Nephron (organoid): ENCODE data around the gene MDC1.
A peak's percentile ranks its signal among the peaks of the same experiment; 100 is the strongest.

Source experiments
- H3K27ac Mint-ChIP-seq, 3 experiments: 2 replicates each; pipeline ENCODE4 v1.8.0; 2020; ENCODE audit warnings: mixed read lengths in 3 of 3, mild to moderate bottlenecking in 2 of 3, moderate library complexity in 1 of 3
- H3K27me3 Mint-ChIP-seq: 2 replicates; pipeline ENCODE4 v1.8.0; 2021; ENCODE audit warnings: low read depth, mild to moderate bottlenecking, moderate library complexity, mixed read lengths
- H3K36me3 Mint-ChIP-seq: 2 replicates; pipeline ENCODE4 v1.8.0; 2020; ENCODE audit warnings: low read depth, mixed read lengths
- H3K4me1 Mint-ChIP-seq: 2 replicates; pipeline ENCODE4 v1.8.0; 2020; ENCODE audit warnings: mixed read lengths
- H3K4me3 Mint-ChIP-seq, 3 experiments: 2 replicates each; pipeline ENCODE4 v1.8.0; 2020; ENCODE audit warnings: mild to moderate bottlenecking in 3 of 3, mixed read lengths in 3 of 3, moderate library complexity in 2 of 3
- H3K9me3 Mint-ChIP-seq: 2 replicates; pipeline ENCODE4 v1.8.0; 2020; ENCODE audit warnings: mixed read lengths
- CTCF ChIP-seq, 3 experiments: fragments of 200-600 bp; sonication (generic); IDR thresholded peaks; one replicate each; pipeline ENCODE4 v1.5.0; 2021; ENCODE audit warnings: antibody characterized with exemption in 3 of 3; ENCODE audit not compliant: unreplicated experiment in 3 of 3

MDC1 gene

GRCh38 chr6:30683183-30683979 lies 33.7 kb downstream of the MDC1 start:
- peak overlapping the region; percentile 82 to 89 (median 89) for H3K4me3 Mint-ChIP-seq
- no peaks in the 10 kb centered on the region for H3K9me3 Mint-ChIP-seq
- H3K27ac Mint-ChIP-seq, result peak overlapping the region; percentile 53 to 82 (median 62)
- no peak for TF ChIP-seq CTCF (IDR thresholded peaks at IDR 0.05; ENCODE audit: unreplicated experiment in 3 of 3)
- H3K27me3 Mint-ChIP-seq, result no peaks in the 10 kb centered on the region
- H3K4me1 Mint-ChIP-seq, result peaks cover 77% of the 10 kb centered on the region
- peaks cover 25% of the 10 kb centered on the region for H3K36me3 Mint-ChIP-seq

- peak overlapping the region; percentile 82 to 89 (median 89) for H3K4me3 Mint-ChIP-seq
- no peak for TF ChIP-seq CTCF (IDR thresholded peaks at IDR 0.05; ENCODE audit: unreplicated experiment in 3 of 3)
- H3K9me3 Mint-ChIP-seq, result no peaks in the 10 kb centered on the region
Observed at GRCh38 chr6:30682143-30683117, 34.7 kb downstream of the MDC1 start.

GRCh38 chr6:30681766-30682142 lies 35.3 kb downstream of the MDC1 start:
- H3K27me3 Mint-ChIP-seq, result no peaks in the 10 kb centered on the region
- H3K27ac Mint-ChIP-seq, result peak overlapping the region; percentile 53 to 62 (median 57)
- H3K9me3 Mint-ChIP-seq, result no peaks in the 10 kb centered on the region
- peak overlapping the region; percentile 82 to 89 (median 89) for H3K4me3 Mint-ChIP-seq
- TF ChIP-seq CTCF (IDR thresholded peaks at IDR 0.05; ENCODE audit: unreplicated experiment in 3 of 3), result no peak
- H3K36me3 Mint-ChIP-seq, result peaks cover 29% of the 10 kb centered on the region
- peaks cover 67% of the 10 kb centered on the region for H3K4me1 Mint-ChIP-seq

More at GRCh38 chr6:30682143-30683117, 34.7 kb downstream of the MDC1 start:
- Mint-ChIP-seq H3K4me1 (peaks cover 67% of the 10 kb centered on the region), H3K27ac (peak overlapping the region; percentile 53 to 82 (median 62)), H3K27me3 (no peaks in the 10 kb centered on the region), H3K36me3 (peaks cover 25% of the 10 kb centered on the region)

GRCh38 chr6:30679765-30680535 lies 37.1 kb downstream of the MDC1 start:
- Mint-ChIP-seq H3K4me1 (peaks cover 54% of the 10 kb centered on the region), H3K27ac (peak overlapping the region; percentile 51 to 73 (median 63)), H3K9me3 (no peaks in the 10 kb centered on the region), H3K4me3 (peak overlapping the region; percentile 57 to 68 (median 64)), H3K36me3 (peaks cover 34% of the 10 kb centered on the region), H3K27me3 (no peaks in the 10 kb centered on the region)
- TF ChIP-seq CTCF (IDR thresholded peaks at IDR 0.05; ENCODE audit: unreplicated experiment in 3 of 3), result no peak

- TF ChIP-seq CTCF (IDR thresholded peaks at IDR 0.05; ENCODE audit: unreplicated experiment in 3 of 3), result peak; percentile 87 to 93 (median 91)
- Mint-ChIP-seq H3K4me1 (peaks cover 48% of the 10 kb centered on the region), H3K4me3 (peak overlapping the region in 2 of 3 experiments; percentile 60 to 65), H3K9me3 (no peaks in the 10 kb centered on the region), H3K36me3 (peaks cover 33% of the 10 kb centered on the region), H3K27me3 (no peaks in the 10 kb centered on the region), H3K27ac (peak overlapping the region in 2 of 3 experiments; percentile 51 to 73)
Observed at GRCh38 chr6:30678964-30679726, 37.9 kb downstream of the MDC1 start.
